A549 (cell line): ENCODE results near the gene CP. TPM values are rescaled to one million over a fixed set of nuclear protein-coding genes. Genes with fewer than 3 reads are reported as not detected.

ENCODE experiments used
- ATAC-seq, 2 experiments: fragments of 200-7000 bp in 1 of 2; fragments of >200 bp in 1 of 2; cut with Nextera tagmentation in 1 of 2; cut with Tn5 transposase in 1 of 2; 3 replicates each; pipeline versions ENCODE4 v1.8.0 to v1.9.1; 2018 to 2020; ENCODE audit warnings: mild to moderate bottlenecking in 1 of 2, moderate library complexity in 1 of 2
- CTCF ChIA-PET: fragments of 300-600 bp; sonication (Branson Sonifier 250); formaldehyde crosslinking; extraction: SDS; loops from one replicate; lab custom pipeline; 2021; ENCODE audit warnings: antibody characterized with exemption, inconsistent platforms; lab: Yijun Ruan, JAX
- POLR2A ChIA-PET: fragments of 350-600 bp; formaldehyde crosslinking; extraction: SDS; loops from one replicate; lab custom pipeline; 2021; ENCODE audit warnings: antibody characterized with exemption, inconsistent platforms; lab: Yijun Ruan, JAX
- DNase-seq, 2 experiments: peaks; one replicate each; pipeline versions ENCODE4 v3.0.0 to v3.0.0-alpha.2; 2011 to 2016; ENCODE audit warnings: low read depth in 1 of 2, low spot score in 1 of 2
- FAIRE-seq: peaks from 2 replicates; lab custom pipeline; 2011; peaks lifted over from hg19 to GRCh38; lab: Jason Lieb, UNC
- H3K27ac ChIP-seq, 2 experiments: fragments of >200 bp; sonication (Bioruptor Twin); formaldehyde crosslinking; 3 replicates each; pipeline ENCODE4 v1.5.1; 2016 to 2017
- H3K4me1 ChIP-seq: fragments of >200 bp; sonication (Bioruptor Twin); formaldehyde crosslinking; 3 replicates; pipeline ENCODE4 v1.6.1; 2016
- H3K4me2 ChIP-seq: fragments of >200 bp; sonication (Bioruptor Twin); formaldehyde crosslinking; 3 replicates; pipeline ENCODE4 v1.6.1; 2016
- H3K4me3 ChIP-seq: fragments of >200 bp; sonication (Bioruptor Twin); formaldehyde crosslinking; 3 replicates; pipeline ENCODE4 v1.5.1; 2016
- H3K9me3 ChIP-seq: fragments of >200 bp; sonication (Bioruptor Twin); formaldehyde crosslinking; 3 replicates; pipeline ENCODE4 v1.6.1; 2016
- CBX2 ChIP-seq: fragments of 200-600 bp; sonication (generic); IDR thresholded peaks from 2 replicates; pipeline ENCODE4 v1.6.1; 2016; ENCODE audit warnings: low read depth, mild to moderate bottlenecking, borderline replicate concordance
- CEBPB ChIP-seq, 2 experiments: fragments of >200 bp in 1 of 2; sonication (Bioruptor Twin) in 1 of 2; formaldehyde crosslinking in 1 of 2; IDR thresholded peaks; 2 replicates each; pipeline ENCODE4 v1.6.1; 2012 to 2016
- CTCF ChIP-seq: fragments of >200 bp; sonication (Bioruptor Twin); formaldehyde crosslinking; IDR thresholded peaks from 3 replicates; pipeline ENCODE4 v1.5.1; 2016
- EHMT2 ChIP-seq: fragments of 200-600 bp; sonication (generic); IDR thresholded peaks from 2 replicates; pipeline ENCODE4 v1.6.1; 2016; ENCODE audit warnings: antibody characterized with exemption, low read depth, mild to moderate bottlenecking, moderate library complexity
- ELK1 ChIP-seq: fragments of 150-350 bp; IDR thresholded peaks from 2 replicates; pipeline ENCODE4 v1.6.1; 2014; ENCODE audit warnings: low read depth, mild to moderate bottlenecking, low read length
- EP300 ChIP-seq, 2 experiments: fragments of >200 bp; sonication (Bioruptor Twin); formaldehyde crosslinking; IDR thresholded peaks; 2 replicates in 1 of 2; 3 replicates in 1 of 2; pipeline ENCODE4 v1.6.1; 2016 to 2017
- FOSB ChIP-seq: fragments of 250-450 bp; sonication (Bioruptor Pico); IDR thresholded peaks from 2 replicates; pipeline ENCODE4 v1.5.0; 2020; ENCODE audit warnings: mild to moderate bottlenecking, moderate library complexity
- FOSL2 ChIP-seq, 2 experiments: fragments of 450-650 bp in 1 of 2; fragments of >200 bp in 1 of 2; sonication (Bioruptor Twin) in 1 of 2; formaldehyde crosslinking; IDR thresholded peaks; 2 replicates each; pipeline versions ENCODE4 v1.5.0 to v1.6.1; 2016 to 2020; ENCODE audit warnings: mild to moderate bottlenecking in 1 of 2, moderate library complexity in 1 of 2
- FOXS1 ChIP-seq: fragments of 250-450 bp; sonication (Bioruptor Pico); IDR thresholded peaks from 2 replicates; pipeline ENCODE4 v1.5.0; 2020; ENCODE audit warnings: mild to moderate bottlenecking, moderate library complexity
- GATA3 ChIP-seq: IDR thresholded peaks from 2 replicates; pipeline ENCODE4 v1.6.1; 2012; ENCODE audit warnings: borderline replicate concordance
- HDAC2 ChIP-seq: fragments of 200-600 bp; sonication (generic); IDR thresholded peaks from 2 replicates; pipeline ENCODE4 v1.6.1; 2016
- HES2 ChIP-seq: fragments of >200 bp; sonication (Bioruptor Twin); formaldehyde crosslinking; IDR thresholded peaks from 2 replicates; pipeline ENCODE4 v1.6.1; 2016
- HEYL ChIP-seq: fragments of 250-450 bp; sonication (Bioruptor Pico); IDR thresholded peaks from 2 replicates; pipeline ENCODE4 v1.8.0; 2021; ENCODE audit warnings: mild to moderate bottlenecking, moderate library complexity
- HMGXB4 ChIP-seq: fragments of 250-450 bp; sonication (Bioruptor Pico); IDR thresholded peaks from 2 replicates; pipeline ENCODE4 v1.5.0; 2021; ENCODE audit warnings: mild to moderate bottlenecking, moderate library complexity, borderline replicate concordance
- HOXB5 ChIP-seq: fragments of 250-450 bp; sonication (Bioruptor Pico); IDR thresholded peaks from 2 replicates; pipeline ENCODE4 v1.5.0; 2020; ENCODE audit warnings: mild to moderate bottlenecking, moderate library complexity
- JUN ChIP-seq, 2 experiments: fragments of >200 bp; sonication (Bioruptor Twin); formaldehyde crosslinking; IDR thresholded peaks; 2 replicates in 1 of 2; 3 replicates in 1 of 2; pipeline ENCODE4 v1.6.1; 2016 to 2017
- JUNB ChIP-seq: fragments of >200 bp; sonication (Bioruptor Twin); formaldehyde crosslinking; IDR thresholded peaks from 2 replicates; pipeline ENCODE4 v1.6.1; 2016
- KDM1A ChIP-seq: fragments of 200-600 bp; sonication (generic); IDR thresholded peaks from 2 replicates; pipeline ENCODE4 v1.6.1; 2016; ENCODE audit warnings: low read depth, mild to moderate bottlenecking
- MAX ChIP-seq: IDR thresholded peaks from 2 replicates; pipeline ENCODE4 v1.6.1; 2012
- MAZ ChIP-seq: fragments of 150-350 bp; IDR thresholded peaks from 2 replicates; pipeline ENCODE4 v1.6.1; 2014; ENCODE audit warnings: antibody characterized with exemption, low read depth, low read length, borderline replicate concordance
- NFE2L2 ChIP-seq: fragments of 150-350 bp; conservative IDR thresholded peaks from 2 replicates; pipeline ENCODE4 v1.6.1; 2014; ENCODE audit warnings: low read length
- PHF8 ChIP-seq: fragments of 200-600 bp; sonication (generic); IDR thresholded peaks from 2 replicates; pipeline ENCODE4 v1.6.1; 2016; ENCODE audit warnings: low read depth, mild to moderate bottlenecking, antibody characterized with exemption, moderate library complexity, borderline replicate concordance
- POLR2AphosphoS2 ChIP-seq: conservative IDR thresholded peaks from 2 replicates; pipeline ENCODE4 v1.6.1; 2012; ENCODE audit warnings: low read length, improper control_type of control experiment, inconsistent platforms
- RCOR1 ChIP-seq: fragments of 150-350 bp; IDR thresholded peaks from 2 replicates; pipeline ENCODE4 v1.6.1; 2014; ENCODE audit warnings: antibody characterized with exemption, low read length, low read depth
- SREBF2 ChIP-seq: fragments of 450-650 bp; IDR thresholded peaks from 2 replicates; pipeline ENCODE4 v1.6.1; 2014; ENCODE audit warnings: mild to moderate bottlenecking, moderate library complexity
- TFCP2L1 ChIP-seq: fragments of 250-450 bp; sonication (Bioruptor Pico); IDR thresholded peaks from 2 replicates; pipeline ENCODE4 v1.5.0; 2021; ENCODE audit warnings: mild to moderate bottlenecking
- USF2 ChIP-seq: fragments of 450-650 bp; IDR thresholded peaks from 2 replicates; pipeline ENCODE4 v1.6.1; 2014; ENCODE audit warnings: antibody characterized with exemption
- ZFP36 ChIP-seq: fragments of 450-650 bp; IDR thresholded peaks from 2 replicates; pipeline ENCODE4 v1.6.1; 2014; ENCODE audit warnings: borderline replicate concordance; ENCODE audit not compliant: partially characterized antibody
- ZNF302 ChIP-seq: fragments of 250-450 bp; sonication (Bioruptor Pico); IDR thresholded peaks from 2 replicates; pipeline ENCODE4 v1.9.0; 2021; ENCODE audit warnings: inconsistent platforms, mild to moderate bottlenecking, moderate library complexity
- WGBS: methylation state at CpG from one replicate; pipeline ENCODE4 v1.1.6; 2017; ENCODE audit errors: missing lambda C conversion rate; 5-methylcytosine and 5-hydroxymethylcytosine counted together
- polyA plus RNA-seq, 4 experiments: library from polyadenylated mRNA; depleted of rRNA in 3 of 4; stranded (reverse); fragments of >200 nt; fragmentation: RNase III in 1 of 4; extraction: RNeasy Plus Mini Kit Qiagen cat#74134 plus additional on column Dnase treatment in 1 of 4; gene quantifications; 2 replicates in 3 of 4; 3 replicates in 1 of 4; pipeline ENCODE4 v1.2.3, GENCODE V29; 2011 to 2017

Gene CP
- polyA plus RNA-seq, 2 of the 4 experiments (the other 2 are of a cell fraction), result 5.2 to 42.6 TPM

- peaks cover 9% of the 10 kb centered on the region; the same call in 2 of the 3 replicates for H3K9me3 ChIP-seq
- H3K27ac ChIP-seq, result peak overlapping the region; percentile 73 to 86
- TF ChIP-seq CEBPB (IDR thresholded peaks at IDR 0.05) (peak; percentile 58 to 67), FOSB (CRISPR knock-in tag) (0 out of 2 replicates have a peak, but pooled peaks have one; percentile 65), ZNF302 (no peak), HMGXB4 (no peak), EP300 (IDR thresholded peaks at IDR 0.05) (peak; percentile 23 to 43; a peak in 2 of 5 replicates), FOSL2 (IDR thresholded peaks at IDR 0.05) (peak; percentile 23; the same call in 1 of the 2 replicates), FOSL2 (CRISPR knock-in tag; IDR thresholded peaks at IDR 0.05) (peak; percentile 73), JUNB (peak; percentile 69), ZFP36 (no peak), SREBF2 (no peak), HDAC2 (no peak), JUN (IDR thresholded peaks at IDR 0.05) (no peak; a peak in 1 of 5 replicates), GATA3 (peak; percentile 30; the same call in 1 of the 2 replicates), MAZ (no peak), POLR2AphosphoS2 (no peak)
- ATAC-seq (peak; percentile 41 to 48; a peak in 5 of 6 replicates), DNase-seq (peak in 1 of 2 experiments; percentile 20), FAIRE-seq (no peak)
- POLR2A ChIA-PET, result interaction anchor here (1.0 to 1.8 kb wide), 3 partner anchors 37 to 69 kb away, joined by 3 to 17 read pairs (median 13); partner anchors contain the start of gene HPS3
- CTCF ChIA-PET, result interaction anchor here (0.9 to 2.6 kb wide), 8 partner anchors 8 to 224 kb away, joined by 3 to 9 read pairs (median 4); no protein-coding TSS in a partner anchor
- H3K4me1 ChIP-seq, result peaks cover 34% of the 10 kb centered on the region
- H3K4me2 ChIP-seq, result peak overlapping the region; percentile 63
- WGBS, result 14% methylated on average over 1 of the region's 1 CpG
- H3K4me3 ChIP-seq, result no peak overlapping the region
Observed at GRCh38 chr3:149179220-149179619, 42.4 kb downstream of the CP start.

GRCh38 chr3:149177122-149177521 lies 44.5 kb downstream of the CP start:
- Histone ChIP-seq H3K27ac (no peak overlapping the region), H3K4me1 (peaks cover 34% of the 10 kb centered on the region), H3K9me3 (peaks cover 9% of the 10 kb centered on the region; the same call in 2 of the 3 replicates), H3K4me2 (no peak overlapping the region), H3K4me3 (no peak overlapping the region)
- no peak for TF ChIP-seq JUN (IDR thresholded peaks at IDR 0.05)
- TF ChIP-seq FOXS1 (CRISPR knock-in tag), result no peak
- TF ChIP-seq HEYL (CRISPR knock-in tag), result no peak
- ATAC-seq, result no peak
- FAIRE-seq, result no peak
- 97% methylated on average over 1 of the region's 1 CpG for WGBS
- DNase-seq, result peak in 1 of 2 experiments; percentile 22
- CTCF ChIA-PET, result no interaction called here
- POLR2A ChIA-PET, result no interaction called here

GRCh38 chr3:149174901-149175300 lies 46.7 kb downstream of the CP start:
- ChIA-PET CTCF (no interaction called here), POLR2A (no interaction called here)
- 80% methylated on average over 3 of the region's 3 CpGs for WGBS
- Histone ChIP-seq H3K4me2 (no peak overlapping the region), H3K9me3 (peaks cover 9% of the 10 kb centered on the region; the same call in 2 of the 3 replicates), H3K4me3 (no peak overlapping the region), H3K4me1 (peaks cover 22% of the 10 kb centered on the region), H3K27ac (no peak overlapping the region)
- no peak for DNase-seq
- TF ChIP-seq CEBPB (IDR thresholded peaks at IDR 0.05), result no peak
- no peak for TF ChIP-seq HOXB5
- TF ChIP-seq MAX, result no peak
- no peak for TF ChIP-seq ELK1
- no peak for TF ChIP-seq HEYL (CRISPR knock-in tag)
- TF ChIP-seq CTCF, result no peak
- no peak for TF ChIP-seq NFE2L2
- TF ChIP-seq PHF8, result no peak
- no peak for TF ChIP-seq EHMT2
- no peak for TF ChIP-seq HES2
- TF ChIP-seq CBX2, result no peak
- no peak for TF ChIP-seq USF2
- TF ChIP-seq KDM1A, result no peak
- TF ChIP-seq GATA3, result no peak
- TF ChIP-seq TFCP2L1 (CRISPR knock-in tag), result no peak
- no peak for TF ChIP-seq RCOR1
- no peak for FAIRE-seq
- no peak for ATAC-seq
